ENCODE data around the gene CCDC6.
"Not testable (repeated sequence)": the region's sequence is repeated elsewhere in the genome, so short reads cannot be mapped to it uniquely, and the experiment has no call there.

Gene CCDC6

DNA sequence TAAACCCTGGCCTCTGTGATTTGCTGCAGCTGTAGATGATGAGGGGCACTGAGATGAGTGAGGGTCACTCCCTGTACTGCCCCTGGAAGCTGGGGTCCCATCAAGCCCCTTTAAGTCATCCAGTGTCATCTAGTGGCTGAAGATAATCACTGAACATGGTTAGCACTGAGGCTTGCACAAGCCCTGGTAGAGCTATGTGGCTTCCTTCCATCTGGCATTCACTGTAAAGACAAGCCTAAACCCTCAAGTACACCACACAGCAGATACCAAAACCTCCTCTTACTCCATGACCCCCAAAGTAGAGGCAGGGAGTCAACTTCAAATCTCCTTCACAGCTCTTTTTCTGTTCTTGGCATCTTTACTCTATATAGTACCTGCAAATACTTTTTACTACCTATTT, 80.4 kb downstream of the CCDC6 start:
- FAIRE-seq (no peak), DNase-seq (ENCODE audit: extremely low spot score, insufficient read length, low read depth) (no peak)

DNA sequence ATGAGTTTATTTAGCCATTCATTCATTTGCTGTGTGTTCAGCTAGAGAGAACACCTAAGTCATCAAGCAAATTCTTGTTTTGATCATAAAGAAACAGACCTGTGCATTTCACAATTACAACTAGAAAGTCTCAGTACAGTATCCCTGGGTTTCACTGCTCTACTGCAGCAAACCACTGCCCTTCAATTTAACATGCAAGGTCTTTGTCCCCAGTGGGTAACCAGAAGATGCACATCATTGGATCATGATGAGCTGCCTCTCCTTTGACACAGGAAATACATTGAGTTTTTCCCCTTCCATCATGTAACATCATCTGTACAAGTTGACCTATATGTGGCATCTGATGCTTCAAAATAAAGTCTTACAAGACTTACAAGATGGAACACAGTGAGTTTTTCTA, 82.6 kb downstream of the CCDC6 start:
- FAIRE-seq = no peak
- no peak for DNase-seq (ENCODE audit: extremely low spot score, insufficient read length, low read depth)

DNA sequence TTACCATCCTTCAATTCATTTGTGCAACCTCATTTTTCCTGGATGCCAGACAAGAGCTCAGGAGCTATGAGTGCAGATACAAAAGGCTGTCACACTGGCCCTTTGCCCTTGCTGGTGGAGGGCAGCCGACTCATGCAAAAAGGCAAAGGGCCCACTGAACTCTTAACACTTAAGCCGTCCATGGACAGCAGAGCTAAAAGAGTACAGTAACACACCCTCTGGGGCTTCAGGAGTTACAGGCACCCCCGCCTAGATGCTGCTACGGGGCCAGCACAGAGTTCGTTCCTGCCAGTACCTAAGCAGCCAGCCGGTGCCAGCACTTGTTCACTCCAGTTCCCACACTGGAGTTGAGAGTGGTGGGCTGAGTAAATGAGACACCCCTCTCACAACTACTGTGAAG, 83.2 kb downstream of the CCDC6 start:
- DNase-seq (ENCODE audit: extremely low spot score, insufficient read length, low read depth) = no peak
- FAIRE-seq = no peak

DNA sequence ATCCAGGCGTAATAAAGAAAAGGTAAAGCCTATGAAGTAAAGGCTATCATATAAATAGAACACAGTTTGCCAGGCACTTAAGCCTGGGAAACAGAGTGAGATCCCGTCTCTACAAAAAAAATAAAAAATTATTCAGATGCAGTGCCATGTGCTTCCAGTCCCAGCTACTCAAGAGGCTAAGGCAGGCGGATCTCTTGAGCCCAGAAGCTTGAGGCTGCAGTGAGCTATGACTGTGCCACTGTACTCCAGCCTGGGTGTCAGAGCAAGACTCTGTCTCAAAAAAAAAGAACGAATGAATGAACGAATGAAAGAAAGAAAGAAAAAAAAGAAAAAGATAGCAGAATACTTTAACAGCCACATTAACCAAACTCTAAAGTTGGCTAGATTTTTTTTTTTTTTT, 85.9 kb downstream of the CCDC6 start:
- FAIRE-seq = no peak
- no peak for DNase-seq (ENCODE audit: extremely low spot score, insufficient read length, low read depth)

DNA sequence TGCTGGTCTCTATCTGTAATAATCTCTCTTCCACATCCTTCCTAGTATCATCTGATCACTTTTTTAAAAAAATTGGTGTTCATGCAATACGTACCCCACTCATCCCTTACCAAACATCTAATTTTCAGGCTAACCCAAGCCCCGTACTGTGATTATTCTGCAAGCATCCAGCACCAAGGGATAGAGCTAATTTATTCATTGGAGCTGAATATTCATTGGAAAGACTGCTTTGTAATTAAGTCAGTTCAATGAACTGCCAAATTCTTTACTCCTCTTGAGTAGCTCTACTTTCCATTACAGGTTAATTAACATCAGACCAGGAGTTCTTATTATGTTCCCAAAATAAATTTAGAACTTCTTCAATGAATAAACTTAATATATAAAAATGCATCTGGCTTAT, 86.7 kb downstream of the CCDC6 start:
- no peak for FAIRE-seq

DNA sequence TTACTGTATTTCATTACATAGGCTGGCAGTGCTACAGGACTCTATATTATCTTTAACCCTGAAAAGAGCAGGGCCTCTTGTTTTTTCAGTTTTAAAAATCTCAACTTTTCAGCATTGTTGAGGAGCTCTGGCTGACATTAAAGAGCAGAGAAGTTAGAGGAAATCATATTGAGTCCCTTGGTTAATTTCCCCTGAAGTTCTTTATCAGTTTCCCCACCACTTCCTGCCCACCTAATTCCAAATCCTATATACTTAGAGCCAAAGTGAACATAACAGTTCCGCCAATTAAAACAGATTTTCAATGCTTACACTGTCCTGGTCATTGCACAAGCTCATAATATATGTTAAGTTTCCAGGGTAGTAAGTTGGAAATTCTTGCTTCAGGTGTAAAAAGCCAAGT, 87.1 kb downstream of the CCDC6 start:
- no peak for FAIRE-seq
- no peak for DNase-seq (ENCODE audit: extremely low spot score, insufficient read length, low read depth)

More for the DNA sequence above, 86.7 kb downstream of the CCDC6 start:
- no peak for DNase-seq (ENCODE audit: extremely low spot score, insufficient read length, low read depth)

DNA sequence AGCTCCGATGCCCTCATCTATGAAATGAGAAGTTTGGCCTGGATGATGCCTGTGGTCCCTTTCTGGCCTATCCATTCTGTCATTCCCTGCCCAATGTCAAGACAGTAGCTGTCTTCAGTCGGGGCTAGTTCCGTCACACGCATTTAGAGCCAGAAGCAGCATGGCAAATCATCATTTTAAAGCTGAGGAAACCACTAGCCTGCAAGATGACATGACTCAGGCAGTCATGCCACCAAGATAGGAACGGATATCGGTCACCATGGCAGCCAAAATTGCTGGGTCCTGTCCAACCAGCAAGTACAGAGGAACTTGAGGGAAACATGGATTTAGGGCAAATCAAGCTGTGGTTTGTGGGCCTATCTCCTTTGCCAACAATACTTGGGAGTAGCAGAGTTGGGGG, 88.6 kb downstream of the CCDC6 start:
- no peak for FAIRE-seq

DNA sequence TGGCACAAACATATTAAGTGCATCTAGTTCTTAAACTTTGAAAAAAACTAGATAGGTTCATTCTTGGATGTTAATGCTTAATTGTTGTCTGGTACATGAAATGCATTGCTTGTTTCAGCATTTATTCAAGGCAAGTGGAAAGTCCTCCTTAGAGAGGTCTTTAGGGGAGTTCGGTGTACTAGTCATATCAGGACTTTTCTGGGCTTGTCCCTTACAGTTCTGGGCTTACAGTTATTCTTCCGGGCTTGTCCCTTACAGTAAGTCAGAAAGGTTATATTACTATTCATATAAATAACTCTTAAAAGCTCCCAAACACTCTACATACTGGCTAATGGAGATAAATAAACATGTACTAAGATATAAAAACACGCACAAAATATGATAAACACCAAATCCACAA, 91.5 kb downstream of the CCDC6 start:
- FAIRE-seq = peak; percentile 39
- DNase-seq (ENCODE audit: extremely low spot score, insufficient read length, low read depth) = no peak

More for the DNA sequence above, 88.6 kb downstream of the CCDC6 start:
- no peak for DNase-seq (ENCODE audit: extremely low spot score, insufficient read length, low read depth)

DNA sequence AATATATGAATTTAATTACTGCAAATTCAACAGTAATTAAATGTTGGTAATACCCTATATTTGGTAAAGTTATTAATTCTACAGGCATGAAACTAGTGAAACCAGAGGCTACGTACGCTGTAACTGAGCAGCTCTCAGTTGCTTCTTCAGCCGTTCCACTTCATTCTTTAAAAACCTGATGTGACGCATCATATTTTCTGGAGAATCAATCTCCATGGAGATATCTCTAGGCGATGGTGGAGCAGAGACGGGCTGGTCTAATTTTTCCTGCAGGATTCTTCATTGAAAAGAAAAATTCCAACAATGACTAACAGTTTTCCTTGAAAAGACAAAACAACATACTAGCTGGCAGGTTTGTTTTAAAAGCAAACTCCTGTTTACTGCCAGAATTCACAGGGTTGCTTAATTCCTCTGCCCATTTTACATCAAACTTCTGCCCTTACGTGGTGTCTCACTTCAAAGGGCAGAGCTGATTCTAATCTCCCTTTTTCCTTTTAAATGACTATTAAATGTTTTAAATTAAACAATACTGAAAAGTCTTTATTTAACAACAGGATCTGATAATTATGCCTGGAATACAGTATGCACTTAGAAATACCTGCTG, 93.7 kb downstream of the CCDC6 start:
- no peak for DNase-seq (ENCODE audit: extremely low spot score, insufficient read length, low read depth)
- FAIRE-seq = no peak

DNA sequence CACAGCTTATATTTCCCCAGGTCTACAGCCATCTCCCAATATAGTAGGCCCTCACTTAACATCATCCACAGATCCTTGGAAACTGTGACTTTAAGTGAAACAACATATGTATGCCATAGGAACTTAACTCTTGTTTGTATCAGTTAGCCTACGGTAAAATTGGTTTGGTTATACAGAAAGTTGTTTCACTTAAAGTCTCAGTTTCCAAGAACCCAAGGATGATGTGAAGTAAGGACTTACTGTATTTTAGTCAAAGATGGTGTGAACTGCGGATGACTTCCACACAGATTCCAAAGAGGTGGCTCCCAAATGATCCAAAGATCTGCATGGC, 96.7 kb downstream of the CCDC6 start:
- FAIRE-seq = no peak
- no peak for DNase-seq (ENCODE audit: extremely low spot score, insufficient read length, low read depth)

DNA sequence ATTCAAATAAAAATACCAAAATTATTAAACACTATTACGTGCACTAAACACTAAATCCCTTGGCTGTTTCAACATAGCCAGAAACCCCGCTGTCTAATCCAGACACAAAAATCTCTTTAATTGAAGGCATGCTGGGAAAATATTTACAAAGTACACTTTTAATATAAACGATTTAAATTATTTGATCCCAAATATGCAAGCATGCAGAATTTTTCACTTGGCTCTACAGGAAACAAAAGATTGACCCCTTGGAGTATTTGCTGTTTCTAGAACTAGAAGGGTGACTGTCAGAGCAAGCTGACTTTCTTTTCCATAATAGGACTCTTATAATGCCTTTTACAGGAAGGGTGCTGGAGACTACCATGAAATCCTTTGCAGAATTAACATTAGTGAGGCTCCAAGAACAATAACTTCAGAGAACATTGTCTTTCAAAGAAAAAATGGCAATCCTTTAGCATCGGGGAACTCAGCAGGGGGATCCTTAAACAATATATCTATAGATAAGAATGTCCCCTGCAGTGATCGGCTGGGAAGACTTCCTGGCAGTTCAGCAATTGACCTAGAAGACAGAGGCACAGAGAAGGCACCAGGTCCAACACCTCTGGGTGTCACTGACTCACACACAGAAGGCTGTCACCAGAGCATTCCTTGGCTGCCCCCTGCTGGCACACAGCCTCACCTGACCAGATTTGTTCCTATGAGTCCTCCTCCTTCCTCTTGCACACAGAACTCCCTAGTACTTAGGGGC, 97.3 kb downstream of the CCDC6 start:
- FAIRE-seq (peak; percentile 81), DNase-seq (ENCODE audit: extremely low spot score, insufficient read length, low read depth) (no peak)

DNA sequence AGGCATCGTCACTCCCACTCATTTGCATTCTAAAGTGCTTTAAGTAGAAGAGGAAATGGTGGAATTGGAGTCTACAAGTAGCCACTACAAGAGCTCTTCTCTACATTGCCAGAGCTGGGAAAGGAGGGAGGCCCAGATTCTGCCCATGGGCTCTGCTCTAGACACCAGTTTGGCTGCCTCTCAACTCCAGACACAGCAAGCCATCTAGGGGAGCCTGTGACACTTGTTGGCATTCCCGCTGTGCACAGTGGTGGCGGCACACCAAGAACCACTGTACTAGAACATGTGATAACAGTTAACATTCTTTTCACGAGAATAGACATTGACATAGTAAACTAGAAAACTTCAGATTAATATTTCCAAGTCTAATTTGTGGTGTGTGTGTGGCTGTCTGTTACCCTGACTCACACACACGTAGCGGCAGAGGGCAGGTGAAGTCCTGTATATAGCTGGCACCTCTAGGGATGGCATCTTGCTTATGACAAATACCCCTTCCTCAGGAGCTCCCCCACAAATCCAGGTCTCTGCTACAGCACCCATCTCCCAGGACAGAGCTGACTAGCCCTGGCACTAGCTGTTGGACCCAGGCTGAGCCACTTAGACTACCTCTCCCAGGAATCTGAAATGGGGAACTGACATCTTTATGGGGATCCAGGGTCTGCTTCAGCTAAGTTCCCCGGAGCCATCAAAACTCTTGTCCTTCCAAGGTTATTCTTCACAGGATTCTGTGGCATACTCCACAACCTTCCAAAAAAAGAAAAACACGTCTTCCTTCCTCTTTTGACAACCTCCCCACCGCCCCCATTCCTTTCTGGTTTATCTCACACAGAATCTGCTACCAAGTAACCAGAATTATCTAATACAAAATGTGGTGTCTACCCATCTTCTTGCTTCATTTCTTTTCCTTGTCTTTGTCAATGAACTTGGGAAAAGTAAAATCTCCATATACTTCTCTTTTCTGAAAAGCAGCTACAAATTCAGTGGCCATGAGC, 98.4 kb downstream of the CCDC6 start:
- no peak for DNase-seq (ENCODE audit: extremely low spot score, insufficient read length, low read depth)
- FAIRE-seq = no peak

DNA sequence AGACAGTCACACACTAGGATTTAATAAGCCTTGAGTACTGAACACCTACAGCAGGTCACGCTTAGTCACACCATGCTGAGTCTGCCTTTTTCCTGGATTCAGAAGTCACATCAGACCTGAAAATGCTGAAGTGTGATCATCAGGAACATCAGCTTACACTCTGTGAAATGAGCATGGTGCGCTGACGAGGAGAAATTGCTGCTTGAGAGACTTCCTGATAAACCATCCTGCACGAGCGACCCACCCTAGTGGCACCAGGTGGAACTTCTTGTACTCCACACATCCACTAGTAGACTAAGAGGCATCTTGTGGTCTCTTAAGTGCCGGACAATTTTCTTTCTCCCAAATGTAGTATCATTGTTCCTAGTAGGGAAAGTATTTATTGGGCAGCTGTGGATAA, 101.3 kb downstream of the CCDC6 start:
- FAIRE-seq (no peak), DNase-seq (ENCODE audit: extremely low spot score, insufficient read length, low read depth) (no peak)

DNA sequence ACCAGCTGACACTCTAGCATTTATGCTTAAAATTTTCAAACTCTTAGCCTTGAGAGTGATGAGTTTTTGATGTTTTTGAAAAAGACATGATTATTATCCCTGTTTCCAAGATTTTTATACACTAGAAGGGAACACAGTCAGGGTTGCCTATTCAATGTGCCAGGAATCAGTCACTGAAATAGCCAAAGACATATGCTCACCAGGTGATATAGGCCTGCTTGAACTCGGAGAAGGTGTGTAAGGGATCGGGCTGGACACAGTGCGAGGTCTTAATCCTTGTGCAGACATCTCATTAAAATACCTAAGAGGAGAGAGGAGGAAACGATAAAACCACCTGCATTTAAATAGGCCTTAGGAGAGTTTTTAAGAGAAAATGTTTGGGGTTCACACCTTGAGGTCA, 102.1 kb downstream of the CCDC6 start:
- DNase-seq (ENCODE audit: extremely low spot score, insufficient read length, low read depth) (no peak), FAIRE-seq (no peak)

DNA sequence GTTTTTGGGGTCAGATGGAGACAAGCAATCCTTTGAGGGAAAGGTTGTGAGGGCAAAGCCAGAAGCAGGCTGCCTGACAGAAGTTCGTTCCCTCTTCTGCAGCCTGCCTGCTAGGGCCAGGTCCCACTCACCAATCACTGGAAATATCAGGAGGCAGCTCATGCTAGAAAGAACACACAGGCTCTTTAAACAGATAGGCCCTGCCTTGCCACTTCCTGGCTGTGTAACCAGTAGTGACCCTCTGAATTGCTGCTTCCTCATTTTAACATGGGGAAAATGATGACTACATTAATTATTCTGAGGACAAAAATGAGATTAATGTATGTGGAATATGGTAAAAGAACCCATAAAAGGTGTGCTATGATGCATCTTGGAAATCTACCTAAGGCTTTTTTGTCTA, 102.6 kb downstream of the CCDC6 start:
- FAIRE-seq (no peak), DNase-seq (ENCODE audit: extremely low spot score, insufficient read length, low read depth) (no peak)

DNA sequence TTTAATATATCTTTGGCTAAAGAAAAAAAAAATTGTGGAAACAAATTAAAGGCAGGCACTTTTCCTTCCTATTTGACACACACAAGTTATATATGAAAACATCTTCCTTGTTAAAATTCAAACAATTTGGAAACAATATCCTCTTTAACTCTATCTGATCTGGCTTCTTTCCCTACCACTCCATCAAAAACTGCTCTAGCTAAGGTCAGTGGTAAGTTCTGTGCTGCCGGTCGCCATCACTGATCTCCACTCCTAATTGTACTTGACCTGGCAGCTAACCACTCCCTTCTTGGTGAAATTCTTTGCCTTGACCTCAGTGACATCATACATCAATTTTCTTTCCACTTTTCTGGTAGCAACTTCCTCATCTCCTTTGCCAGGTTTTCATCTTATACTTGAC, 105.2 kb downstream of the CCDC6 start:
- DNase-seq (ENCODE audit: extremely low spot score, insufficient read length, low read depth) = no peak
- FAIRE-seq = peak; percentile 33

DNA sequence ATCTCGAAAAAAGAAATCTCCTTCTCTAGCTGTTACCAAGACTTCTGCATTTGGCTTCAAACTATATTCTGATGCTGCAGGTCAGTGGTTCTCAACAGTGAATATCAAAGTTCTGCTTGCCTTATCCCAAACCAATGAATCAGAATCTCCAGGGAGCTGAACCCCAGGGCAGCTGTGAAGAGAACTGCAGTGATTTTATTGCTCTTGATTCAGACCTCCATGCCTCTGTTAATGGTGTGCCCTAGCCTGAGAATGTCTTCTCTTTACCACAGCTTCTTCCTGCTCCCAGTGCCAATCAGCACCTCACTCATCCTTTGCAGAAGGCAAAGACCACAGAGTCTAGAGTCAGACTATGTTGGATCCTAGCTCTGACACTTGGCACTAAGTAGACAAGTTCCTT, 106.9 kb downstream of the CCDC6 start:
- FAIRE-seq (no peak), DNase-seq (ENCODE audit: extremely low spot score, insufficient read length, low read depth) (no peak)

DNA sequence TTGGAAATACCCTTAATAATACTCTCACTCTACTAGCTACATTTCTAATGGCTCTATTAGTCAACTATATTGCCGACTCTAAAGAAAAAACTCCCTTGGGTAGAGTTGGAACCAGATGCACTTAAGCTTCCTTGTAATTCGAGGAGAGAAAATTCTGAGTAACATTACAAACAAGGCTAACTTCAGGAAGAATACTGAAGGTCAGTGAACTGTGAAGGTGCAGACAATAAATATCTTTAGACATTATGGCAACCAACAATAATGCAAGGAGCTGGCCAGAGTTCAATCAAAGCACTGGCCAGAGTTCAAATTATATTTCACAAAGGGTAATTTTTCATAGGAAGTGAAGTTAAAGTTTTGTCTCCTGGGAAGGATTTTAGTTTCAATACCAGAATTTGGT, 112.4 kb downstream of the CCDC6 start:
- FAIRE-seq (no peak), DNase-seq (ENCODE audit: extremely low spot score, insufficient read length, low read depth) (no peak)

DNA sequence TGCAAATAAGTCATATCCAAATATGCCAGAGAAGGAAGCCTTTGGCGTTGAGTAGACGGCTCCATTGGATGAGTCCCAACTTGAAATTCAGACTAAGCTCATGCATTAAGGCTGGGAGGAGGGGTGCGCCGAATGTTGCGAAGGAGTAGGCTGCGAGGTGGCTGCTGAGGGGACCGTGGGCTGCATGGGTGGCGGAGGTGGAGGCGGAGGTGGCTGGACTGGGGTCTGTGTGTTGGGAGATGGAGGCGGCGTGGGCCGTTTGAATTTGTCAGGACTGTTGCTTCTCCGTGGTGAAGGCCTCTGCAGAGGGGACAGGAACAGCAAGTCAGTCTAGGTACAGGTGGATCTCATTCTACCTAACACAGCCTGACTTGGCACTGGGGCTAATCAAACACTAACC, 113.5 kb downstream of the CCDC6 start:
- DNase-seq (ENCODE audit: extremely low spot score, insufficient read length, low read depth) (no peak), FAIRE-seq (no peak)

DNA sequence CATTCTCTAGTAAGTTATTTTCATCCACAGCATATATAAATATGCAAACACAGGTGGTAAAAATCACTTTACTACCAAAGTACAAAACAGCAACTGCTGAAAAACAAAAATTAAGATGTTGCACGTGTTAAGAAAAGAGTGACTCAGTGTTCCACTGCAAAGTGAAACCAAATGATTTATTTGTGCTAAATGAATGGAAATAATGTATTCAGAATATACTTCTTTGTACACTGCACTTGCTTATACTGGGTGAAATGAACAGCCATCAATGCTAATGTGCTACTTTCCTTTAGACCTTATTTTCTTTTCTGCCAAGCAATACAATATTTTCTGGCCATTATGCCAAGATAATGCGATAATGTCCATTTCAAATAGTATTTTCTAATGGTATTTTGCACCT, 114.8 kb downstream of the CCDC6 start:
- no peak for FAIRE-seq
- DNase-seq (ENCODE audit: extremely low spot score, insufficient read length, low read depth) = no peak

DNA sequence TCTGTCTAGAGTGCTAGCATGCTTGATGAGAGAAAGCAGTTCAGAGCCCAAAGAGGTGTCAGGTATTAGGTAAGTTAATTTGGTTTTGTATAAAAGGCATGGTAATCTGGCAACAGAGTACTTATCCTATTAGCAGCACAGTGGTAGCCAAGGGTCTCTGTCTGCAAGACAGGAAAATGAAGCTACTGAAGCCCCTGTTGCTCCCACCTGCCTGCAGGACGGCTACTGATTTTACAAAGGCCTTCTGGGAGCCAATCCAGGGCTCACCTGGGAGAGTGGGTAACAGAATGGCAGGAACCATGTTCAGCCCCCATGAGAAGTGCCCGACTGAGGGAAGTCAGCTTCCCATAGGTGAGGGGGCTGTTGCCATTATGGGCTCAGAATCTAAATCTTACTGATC, 116.3 kb downstream of the CCDC6 start:
- FAIRE-seq; DNase-seq (ENCODE audit: extremely low spot score, insufficient read length, low read depth): not testable (repeated sequence)
